ENCODE data around the gene FAM53C. TPM values are rescaled to one million over a fixed set of nuclear protein-coding genes. Genes with fewer than 3 reads are reported as not detected.

FAM53C gene
- total RNA-seq, 1 experiment from 2014 or later: 36.4 TPM

DNA sequence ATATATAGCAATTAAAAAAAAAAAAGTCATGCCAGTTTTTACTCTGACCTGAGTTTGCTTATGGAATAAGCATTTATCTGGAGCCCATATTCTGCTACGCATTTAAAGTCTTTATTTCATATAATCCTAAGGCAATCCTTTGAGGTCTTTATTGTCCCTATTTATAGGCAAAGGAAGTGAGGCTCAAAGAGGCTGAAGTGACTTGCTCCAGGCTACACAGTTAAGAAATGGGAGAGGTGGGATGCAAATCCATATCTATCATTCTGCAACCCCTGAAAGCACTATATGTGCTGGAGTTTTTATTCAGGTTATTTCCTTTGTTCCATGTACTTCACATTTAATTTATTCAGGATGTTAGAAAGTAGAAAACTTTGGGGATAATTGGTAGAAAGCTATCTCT, 26.5 kb downstream of the FAM53C start:
- no peaks in the 10 kb centered on the region for H3K9me2 ChIP-seq (ENCODE audit: insufficient read depth)
- intact Hi-C loops (cut with micrococcal nuclease): no loop called here
- H3K4me3 ChIP-seq (replicated peaks in 1 of 2; ENCODE audit: low read depth in 1 of 2, low read length in 2 of 2): no peak overlapping the region
- no peak for TF ChIP-seq ZFX (IDR thresholded peaks at IDR 0.05)
- H2AFZ ChIP-seq (ENCODE audit: low read depth, low read length, poor library complexity, severe bottlenecking): no peak overlapping the region
- no peaks in the 10 kb centered on the region for H3K9me3 ChIP-seq (ENCODE audit: control insufficient read depth in 1 of 2, insufficient read depth in 1 of 2, low read depth in 1 of 2, low read length in 2 of 2)
- ChIA-PET POLR2A (no interaction called here), RAD21 (ENCODE audit: low non-redundant PET in 1 of 2, low total read pairs in 2 of 2, uncharacterized antibody in 2 of 2, unreplicated experiment in 2 of 2) (no interaction called here), CTCF (interaction anchor here (1.3 to 1.4 kb wide), 2 partner anchors 11 to 12 kb away, joined by 4 to 6 read pairs; partner anchors contain the start of gene KDM3B)
- no peak overlapping the region for H3K9ac ChIP-seq (ENCODE audit: low read length)
- no peaks in the 10 kb centered on the region for H3K36me3 ChIP-seq (ENCODE audit: control insufficient read depth in 1 of 2, insufficient read depth in 2 of 2, low read length in 2 of 2)
- ATAC-seq (no peak), DNase-seq (ENCODE audit: low read depth, low spot score) (no peak)
- no peak overlapping the region for H3K27ac ChIP-seq (ENCODE audit: low read depth, low read length)
- no TSS peak for BruUV-seq (replicated peaks)
- no peak overlapping the region for H3K4me2 ChIP-seq (ENCODE audit: low read length)
- peaks cover 94% of the 10 kb centered on the region for H3K79me2 ChIP-seq (ENCODE audit: insufficient read depth, low read length)
- no peaks in the 10 kb centered on the region for H3K4me1 ChIP-seq (ENCODE audit: control insufficient read depth in 1 of 2, insufficient read depth in 2 of 2, low read length in 2 of 2)
- no peaks in the 10 kb centered on the region for H4K20me1 ChIP-seq (ENCODE audit: insufficient read depth)
- no peaks in the 10 kb centered on the region for H3K27me3 ChIP-seq (ENCODE audit: insufficient read depth, low read length)

GRCh38 chr5:138366632-138367382, 28.7 kb downstream of the FAM53C start:
- intact Hi-C loops (cut with micrococcal nuclease): no loop called here
- BruUV-seq (replicated peaks): no TSS peak
- Histone ChIP-seq H3K4me3 (replicated peaks in 1 of 2; ENCODE audit: low read depth in 1 of 2, low read length in 2 of 2) (no peak overlapping the region), H3K9me2 (ENCODE audit: insufficient read depth) (no peaks in the 10 kb centered on the region), H3K4me2 (ENCODE audit: low read length) (no peak overlapping the region), H2AFZ (ENCODE audit: low read depth, low read length, poor library complexity, severe bottlenecking) (no peak overlapping the region), H3K27ac (ENCODE audit: low read depth, low read length) (no peak overlapping the region), H3K9me3 (ENCODE audit: control insufficient read depth in 1 of 2, insufficient read depth in 1 of 2, low read depth in 1 of 2, low read length in 2 of 2) (no peaks in the 10 kb centered on the region), H3K36me3 (ENCODE audit: control insufficient read depth in 1 of 2, insufficient read depth in 2 of 2, low read length in 2 of 2) (no peaks in the 10 kb centered on the region), H3K27me3 (ENCODE audit: insufficient read depth, low read length) (no peaks in the 10 kb centered on the region), H3K9ac (ENCODE audit: low read length) (no peak overlapping the region), H3K79me2 (ENCODE audit: insufficient read depth, low read length) (peaks cover 94% of the 10 kb centered on the region), H3K4me1 (ENCODE audit: control insufficient read depth in 1 of 2, insufficient read depth in 2 of 2, low read length in 2 of 2) (no peaks in the 10 kb centered on the region), H4K20me1 (ENCODE audit: insufficient read depth) (no peaks in the 10 kb centered on the region)
- no peak for TF ChIP-seq POLR2A (IDR thresholded peaks at IDR 0.05; ENCODE audit: borderline replicate concordance, extremely low read depth, insufficient read depth, insufficient read length)
- ChIA-PET CTCF (interaction anchor here (0.8 kb wide), 1 partner anchor 13 kb away, joined by 3 read pairs; no protein-coding TSS in a partner anchor), RAD21 (ENCODE audit: low non-redundant PET in 1 of 2, low total read pairs in 2 of 2, uncharacterized antibody in 2 of 2, unreplicated experiment in 2 of 2) (no interaction called here), POLR2A (interaction anchor here (0.6 kb wide), 1 partner anchor 157 kb away, joined by 3 read pairs; no protein-coding TSS in a partner anchor)
- ATAC-seq (no peak), DNase-seq (ENCODE audit: low read depth, low spot score) (no peak)
